Endothelial cell of umbilical vein (primary cell): ENCODE results near the gene SH3RF3. TPM values are rescaled to one million over a fixed set of nuclear protein-coding genes. Genes with fewer than 3 reads are reported as not detected.

Source experiments
- BruUV-seq: library from RNA; stranded (reverse); fragments of 400-500 nt; replicated peaks from 2 replicates; lab custom pipeline; 2021; lab: Mats Ljungman, UMichigan
- CTCF ChIA-PET: fragments of 300-600, 350-600 bp; sonication (Branson Sonifier 250); formaldehyde crosslinking; loops from one replicate; lab custom pipeline; 2021; ENCODE audit warnings: antibody characterized with exemption, inconsistent platforms; lab: Charles Lee
- POLR2A ChIA-PET: fragments of 300-600, 350-600 bp; sonication (Branson Sonifier 250); formaldehyde crosslinking; loops from one replicate; lab custom pipeline; 2021; ENCODE audit warnings: antibody characterized with exemption, inconsistent platforms; lab: Charles Lee
- DNase-seq: peaks from one replicate; pipeline ENCODE4 v3.0.0-alpha.2; 2011; ENCODE audit warnings: low read depth, low spot score
- FAIRE-seq: peaks from 2 replicates; lab custom pipeline; 2011; peaks lifted over from hg19 to GRCh38; lab: Jason Lieb, UNC
- H2AFZ ChIP-seq: 2 replicates; pipeline ENCODE4 v1.6.0; 2012; ENCODE audit warnings: low read depth, low read length, control low read depth, inconsistent platforms
- H3K27ac ChIP-seq: 2 replicates; pipeline ENCODE4 v1.5.1; 2011; ENCODE audit warnings: low read depth, mild to moderate bottlenecking, control low read depth, low read length, moderate library complexity; ENCODE audit not compliant: insufficient read depth
- H3K27me3 ChIP-seq, 2 experiments: 2 replicates each; pipeline versions ENCODE4 v1.6.0 to v1.6.1; 2011; ENCODE audit warnings: low read length in 2 of 2, mixed read lengths in 1 of 2; ENCODE audit not compliant: control insufficient read depth in 2 of 2, insufficient read depth in 2 of 2
- H3K36me3 ChIP-seq, 2 experiments: 2 replicates in 1 of 2; 3 replicates in 1 of 2; pipeline ENCODE4 v1.5.1; 2011; ENCODE audit warnings: low read length in 2 of 2, mild to moderate bottlenecking in 1 of 2, moderate library complexity in 1 of 2; ENCODE audit not compliant: control insufficient read depth in 2 of 2, insufficient read depth in 2 of 2; ENCODE audit errors: extremely low read depth in 1 of 2
- H3K4me1 ChIP-seq: 3 replicates; pipeline ENCODE4 v1.5.1; 2011; ENCODE audit warnings: mild to moderate bottlenecking, low read length; ENCODE audit not compliant: control insufficient read depth, insufficient read depth; ENCODE audit errors: extremely low read depth
- H3K4me2 ChIP-seq: 2 replicates; pipeline ENCODE4 v1.6.1; 2011; ENCODE audit warnings: low read length, control low read depth, mixed read lengths; ENCODE audit not compliant: insufficient read depth
- H3K4me3 ChIP-seq, 3 experiments: fragments of 200-600 bp in 1 of 3; sonication (generic), shearing (Covaris generic) in 1 of 3; replicated peaks in 1 of 3; 2 replicates each; pipeline ENCODE4 v1.5.1; 2011 to 2016; ENCODE audit warnings: control low read depth in 3 of 3, low read length in 3 of 3, mild to moderate bottlenecking in 2 of 3, inconsistent platforms in 1 of 3, low read depth in 1 of 3, moderate library complexity in 1 of 3; ENCODE audit not compliant: insufficient read depth in 1 of 3
- H3K79me2 ChIP-seq: 2 replicates; pipeline ENCODE4 v1.6.0; 2012; ENCODE audit warnings: low read length, inconsistent platforms; ENCODE audit not compliant: control insufficient read depth, insufficient read depth
- H3K9ac ChIP-seq: replicated peaks from 2 replicates; pipeline ENCODE3; 2011; ENCODE audit warnings: low read length, control low read depth; ENCODE audit not compliant: insufficient read depth; ENCODE audit errors: extremely low read depth
- H3K9me1 ChIP-seq: replicated peaks from 3 replicates; pipeline ENCODE4 v1.6.0; 2011; ENCODE audit warnings: mild to moderate bottlenecking, low read length; ENCODE audit not compliant: control insufficient read depth, insufficient read depth; ENCODE audit errors: extremely low read depth
- H3K9me3 ChIP-seq: replicated peaks from 2 replicates; pipeline ENCODE4 v1.5.1; 2012; ENCODE audit warnings: low read length, inconsistent platforms; ENCODE audit not compliant: control insufficient read depth, insufficient read depth
- H4K20me1 ChIP-seq: replicated peaks from 2 replicates; pipeline ENCODE3; 2011; ENCODE audit warnings: mild to moderate bottlenecking, low read length; ENCODE audit not compliant: control insufficient read depth, insufficient read depth; ENCODE audit errors: extremely low read depth
- EZH2 ChIP-seq: IDR thresholded peaks from 2 replicates; pipeline ENCODE4 v1.6.1; 2012; ENCODE audit warnings: borderline replicate concordance, low read depth, mild to moderate bottlenecking, moderate library complexity, low read length, inconsistent platforms; ENCODE audit not compliant: severe bottlenecking
- FOS ChIP-seq: IDR thresholded peaks from 2 replicates; pipeline ENCODE4 v1.6.1; 2011; ENCODE audit warnings: mild to moderate bottlenecking, low read length, moderate library complexity, borderline replicate concordance; ENCODE audit not compliant: insufficient read depth
- GATA2 ChIP-seq: IDR thresholded peaks from 2 replicates; pipeline ENCODE4 v1.7.0; 2011; ENCODE audit warnings: low read depth, mild to moderate bottlenecking, moderate library complexity, mixed read lengths, low read length; ENCODE audit not compliant: insufficient read length, insufficient read depth
- JUN ChIP-seq: IDR thresholded peaks from 2 replicates; pipeline ENCODE4 v1.6.1; 2011; ENCODE audit warnings: borderline replicate concordance, low read depth; ENCODE audit not compliant: insufficient read length, insufficient read depth
- MAX ChIP-seq: IDR thresholded peaks from 2 replicates; pipeline ENCODE4 v1.6.1; 2011; ENCODE audit not compliant: insufficient read depth, insufficient read length
- MYC ChIP-seq: IDR thresholded peaks from one replicate; pipeline ENCODE4 v1.6.1; 2011; ENCODE audit warnings: mild to moderate bottlenecking, low read depth, low read length
- POLR2A ChIP-seq: IDR thresholded peaks from 2 replicates; pipeline ENCODE4 v1.6.1; 2012; ENCODE audit warnings: low read depth, mild to moderate bottlenecking, control low read depth, low read length
- POLR2AphosphoS5 ChIP-seq: IDR thresholded peaks from 2 replicates; pipeline ENCODE4 v1.6.1; 2012; ENCODE audit warnings: low read depth, mild to moderate bottlenecking, control low read depth, low read length, moderate library complexity; ENCODE audit not compliant: insufficient read depth
- dilution Hi-C: fragments of 300-500 bp; cut with MboI; formaldehyde crosslinking; loops from one replicate; pipeline ENCODE4 v1.15.0; 2019; ENCODE audit warnings: low sequenced_read_pairs; ENCODE audit not compliant: extremely low pct_ligation_motif_present
- intact Hi-C: fragments of 100-400 bp; cut with micrococcal nuclease; formaldehyde crosslinking; loops from one replicate; pipeline ENCODE4 v1.10.0; 2022
- polyA plus RNA-seq, 4 experiments: library from polyadenylated mRNA; depleted of rRNA in 3 of 4; stranded (reverse) in 3 of 4; unstranded in 1 of 4; fragments of >200 nt; gene quantifications; 2 replicates each; pipeline versions ENCODE4 v1.2.1 to v1.2.3, GENCODE V29; 2011 to 2012; ENCODE audit warnings: missing spikeins in 1 of 4
- total RNA-seq: library from RNA; stranded (reverse); gene quantifications from 2 replicates; pipeline ENCODE4 v1.2.3, GENCODE V29; 2021
- TF ChIP-seq, protein P1 (sequence below), 2 donors: IDR thresholded peaks; 1 replicate in 1 of 2; 2 replicates in 1 of 2; pipeline ENCODE4 v1.5.1; 2011; ENCODE audit warnings: low read length in 2 of 2, mild to moderate bottlenecking in 2 of 2, moderate library complexity in 2 of 2, control low read depth in 1 of 2, inconsistent platforms in 1 of 2, low read depth in 1 of 2; ENCODE audit not compliant: insufficient read depth in 1 of 2; ENCODE audit errors: extremely low read depth in 1 of 2

Gene SH3RF3
- total and polyA plus RNA-seq, 2 donors (not counting 3 experiments of a cell fraction or from before 2014, with no cell fraction given): 3.8 to 14.7 TPM

DNA sequence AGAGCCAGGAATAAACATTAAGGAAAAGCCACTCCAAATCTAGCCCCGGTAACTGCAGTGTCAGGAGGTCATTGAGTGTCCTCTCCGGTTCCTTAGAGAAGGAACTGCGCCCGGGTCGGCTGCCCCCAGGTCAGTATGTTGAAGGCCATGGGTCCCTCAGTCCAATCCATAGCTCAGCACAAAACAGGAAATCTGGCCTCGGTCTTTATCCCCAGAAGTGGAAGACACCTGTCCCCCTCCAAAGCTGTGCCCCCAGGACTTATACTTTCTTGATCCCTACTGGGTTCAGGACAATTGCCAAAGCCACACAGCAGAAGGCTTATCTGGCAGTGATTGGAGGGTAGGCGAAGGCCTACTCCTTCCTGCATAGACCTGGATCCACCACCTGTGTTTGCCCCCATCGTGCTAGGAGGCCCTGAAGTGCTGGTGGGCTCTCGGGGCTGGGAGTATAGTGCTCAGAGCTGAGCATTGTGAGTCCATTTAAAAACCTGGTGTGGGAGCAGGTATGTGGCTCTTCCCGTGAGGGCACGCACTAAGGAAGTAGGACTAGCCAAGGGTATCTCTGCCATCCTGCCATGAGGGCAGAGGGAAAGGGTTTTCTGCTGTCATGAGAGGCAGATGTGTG lies 306.2 kb downstream of the SH3RF3 start:
- Histone ChIP-seq H3K9me1 (no peaks in the 10 kb centered on the region), H3K36me3 (peaks cover 0 to 3% of the 10 kb centered on the region in 2 experiments), H3K4me2 (no peak overlapping the region), H3K27ac (no peak overlapping the region), H3K9ac (no peak overlapping the region), H3K79me2 (no peaks in the 10 kb centered on the region), H4K20me1 (no peaks in the 10 kb centered on the region), H3K9me3 (no peaks in the 10 kb centered on the region), H2AFZ (no peak overlapping the region), H3K27me3 (no peaks in the 10 kb centered on the region), H3K4me1 (no peaks in the 10 kb centered on the region), H3K4me3 (no peak overlapping the region)
- TF ChIP-seq JUN: no peak
- TF ChIP-seq MYC: no peak
- TF ChIP-seq, protein P1, sequence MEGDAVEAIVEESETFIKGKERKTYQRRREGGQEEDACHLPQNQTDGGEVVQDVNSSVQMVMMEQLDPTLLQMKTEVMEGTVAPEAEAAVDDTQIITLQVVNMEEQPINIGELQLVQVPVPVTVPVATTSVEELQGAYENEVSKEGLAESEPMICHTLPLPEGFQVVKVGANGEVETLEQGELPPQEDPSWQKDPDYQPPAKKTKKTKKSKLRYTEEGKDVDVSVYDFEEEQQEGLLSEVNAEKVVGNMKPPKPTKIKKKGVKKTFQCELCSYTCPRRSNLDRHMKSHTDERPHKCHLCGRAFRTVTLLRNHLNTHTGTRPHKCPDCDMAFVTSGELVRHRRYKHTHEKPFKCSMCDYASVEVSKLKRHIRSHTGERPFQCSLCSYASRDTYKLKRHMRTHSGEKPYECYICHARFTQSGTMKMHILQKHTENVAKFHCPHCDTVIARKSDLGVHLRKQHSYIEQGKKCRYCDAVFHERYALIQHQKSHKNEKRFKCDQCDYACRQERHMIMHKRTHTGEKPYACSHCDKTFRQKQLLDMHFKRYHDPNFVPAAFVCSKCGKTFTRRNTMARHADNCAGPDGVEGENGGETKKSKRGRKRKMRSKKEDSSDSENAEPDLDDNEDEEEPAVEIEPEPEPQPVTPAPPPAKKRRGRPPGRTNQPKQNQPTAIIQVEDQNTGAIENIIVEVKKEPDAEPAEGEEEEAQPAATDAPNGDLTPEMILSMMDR (IDR thresholded peaks at IDR 0.05; ENCODE audit: extremely low read depth in 1 of 2, insufficient read depth in 1 of 2, low read depth in 1 of 2, low read length in 2 of 2): no peak
- no peak for TF ChIP-seq POLR2AphosphoS5
- TF ChIP-seq POLR2A: no peak
- no peak for TF ChIP-seq GATA2
- no peak for TF ChIP-seq EZH2
- no peak for TF ChIP-seq MAX
- no peak for TF ChIP-seq FOS
- dilution Hi-C loops (no loop called here), intact Hi-C loops (no loop called here)
- ChIA-PET CTCF (interaction anchor here (0.6 to 1.8 kb wide), 3 partner anchors 12 to 75 kb away, joined by 3 to 5 read pairs (median 3); no protein-coding TSS in a partner anchor), POLR2A (no interaction called here)
- DNase-seq (no peak), FAIRE-seq (no peak)
- no TSS peak for BruUV-seq
